HepG2 (cell line): ENCODE results near the gene DCAF7. TPM values are rescaled to one million over a fixed set of nuclear protein-coding genes. Genes with fewer than 3 reads are reported as not detected.

Source experiments
- ATAC-seq: fragments of 200-7000 bp; cut with Tn5 transposase; 3 replicates; pipeline ENCODE4 v1.9.1; 2020; ENCODE audit warnings: mild to moderate bottlenecking, moderate library complexity
- BruUV-seq: library from RNA; stranded (reverse); fragments of 400-500 nt; replicated peaks from 2 replicates; lab custom pipeline; 2021; lab: Mats Ljungman, UMichigan
- CTCF ChIA-PET: fragments of 300-600 bp; formaldehyde crosslinking; extraction: SDS; loops from one replicate; lab custom pipeline; 2021; ENCODE audit warnings: low total read pairs, inconsistent platforms, low intra/inter-chr PET ratio; lab: Yijun Ruan, JAX
- POLR2A ChIA-PET: fragments of 350-600 bp; sonication (Branson Sonifier 250); formaldehyde crosslinking; loops from one replicate; lab custom pipeline; 2020; ENCODE audit warnings: antibody characterized with exemption, inconsistent platforms; lab: Yijun Ruan, JAX
- DNase-seq: peaks from one replicate; pipeline ENCODE4 v3.0.0-alpha.2; 2015; ENCODE audit warnings: low spot score
- FAIRE-seq: peaks from 3 replicates; lab custom pipeline; 2011; peaks lifted over from hg19 to GRCh38; lab: Jason Lieb, UNC
- H2AFZ ChIP-seq: one replicate; pipeline ENCODE4 v1.6.1; 2011; ENCODE audit warnings: low read length, inconsistent platforms
- H3K27ac ChIP-seq: fragments of 300-600 bp; 3 replicates; pipeline ENCODE4 v1.8.0; 2011; ENCODE audit warnings: mixed run types, mild to moderate bottlenecking, mixed read lengths, low read length, inconsistent platforms; ENCODE audit not compliant: insufficient read depth; ENCODE audit errors: extremely low read length
- H3K27me3 ChIP-seq, 2 experiments: fragments of 200-600 bp in 1 of 2; 2 replicates in 1 of 2; 3 replicates in 1 of 2; pipeline versions ENCODE4 v1.6.0 to v1.8.0; 2011; ENCODE audit warnings: low read length in 2 of 2, mild to moderate bottlenecking in 2 of 2, moderate library complexity in 2 of 2, inconsistent platforms in 1 of 2; ENCODE audit not compliant: insufficient read depth in 2 of 2, control insufficient read depth in 1 of 2
- H3K36me3 ChIP-seq, 2 experiments: fragments of 200-600 bp in 1 of 2; replicated peaks in 1 of 2; 2 replicates in 1 of 2; 3 replicates in 1 of 2; pipeline versions ENCODE4 v1.5.1 to v1.8.0; 2011; ENCODE audit warnings: low read length in 2 of 2, inconsistent platforms in 1 of 2; ENCODE audit not compliant: insufficient read depth in 2 of 2, control insufficient read depth in 1 of 2
- H3K4me1 ChIP-seq: 2 replicates; pipeline ENCODE4 v1.5.1; 2012; ENCODE audit warnings: low read length, inconsistent platforms; ENCODE audit not compliant: insufficient read depth
- H3K4me2 ChIP-seq: 2 replicates; pipeline ENCODE4 v1.6.0; 2011; ENCODE audit warnings: low read depth, low read length, inconsistent platforms
- H3K4me3 ChIP-seq, 3 experiments: fragments of 200-600 bp in 1 of 3; sonication (generic), shearing (Covaris generic) in 1 of 3; replicated peaks in 1 of 3; 2 replicates each; pipeline ENCODE4 v1.5.1; 2011 to 2016; ENCODE audit warnings: low read length in 3 of 3, inconsistent platforms in 2 of 3, low read depth in 2 of 3, mild to moderate bottlenecking in 2 of 3, control low read depth in 1 of 3, mixed read lengths in 1 of 3; ENCODE audit not compliant: insufficient read depth in 1 of 3
- H3K79me2 ChIP-seq: one replicate; pipeline ENCODE4 v1.6.1; 2011; ENCODE audit warnings: low read length, inconsistent platforms; ENCODE audit not compliant: insufficient read depth
- H3K9ac ChIP-seq: 2 replicates; pipeline ENCODE4 v1.6.0; 2011; ENCODE audit warnings: mild to moderate bottlenecking, low read depth, low read length, inconsistent platforms; ENCODE audit not compliant: insufficient read depth
- H3K9me3 ChIP-seq: 2 replicates; pipeline ENCODE4 v1.5.1; 2012; ENCODE audit warnings: mild to moderate bottlenecking, low read length
- H4K20me1 ChIP-seq: 2 replicates; pipeline ENCODE4 v1.6.0; 2011; ENCODE audit warnings: inconsistent platforms, mild to moderate bottlenecking, low read length, moderate library complexity; ENCODE audit not compliant: insufficient read depth
- CENPBD1 ChIP-seq: sonication (generic); formaldehyde crosslinking; IDR thresholded peaks from 2 replicates; pipeline ENCODE4 v1.8.0; 2022; ENCODE audit warnings: missing genetic modification reagents, low read depth, mild to moderate bottlenecking, borderline replicate concordance
- DPF2 ChIP-seq: sonication (generic); formaldehyde crosslinking; IDR thresholded peaks from 2 replicates; pipeline ENCODE4 v1.4.0; 2020; ENCODE audit warnings: mild to moderate bottlenecking, low read depth, missing genetic modification reagents, borderline replicate concordance
- MED13 ChIP-seq: sonication (generic); formaldehyde crosslinking; IDR thresholded peaks from 2 replicates; pipeline ENCODE4 v1.5.0; 2020; ENCODE audit warnings: missing genetic modification reagents
- MXD4 ChIP-seq: IDR thresholded peaks from 2 replicates; pipeline ENCODE4 v1.6.1; 2016; ENCODE audit warnings: mild to moderate bottlenecking, missing biosample characterization, missing genetic modification reagents
- REPIN1 ChIP-seq: sonication (generic); formaldehyde crosslinking; IDR thresholded peaks from 2 replicates; pipeline ENCODE4 v1.8.0; 2022; ENCODE audit warnings: missing genetic modification reagents, low read depth, mild to moderate bottlenecking, borderline replicate concordance
- ZMYM3 ChIP-seq: sonication (generic); formaldehyde crosslinking; IDR thresholded peaks from 2 replicates; pipeline ENCODE4 v1.5.1; 2020; ENCODE audit warnings: mild to moderate bottlenecking, missing genetic modification reagents
- WGBS: methylation state at CpG from one replicate; pipeline ENCODE4 v1.1.6; 2017; ENCODE audit warnings: low lambda C conversion rate; 5-methylcytosine and 5-hydroxymethylcytosine counted together
- in situ Hi-C: cut with HindIII; loops from 2 replicates; pipeline ENCODE4 v1.10.0; 2017; ENCODE audit warnings: low pct_unique_long_range_greater_than_20kb; ENCODE audit not compliant: extremely low pct_ligation_motif_present
- intact Hi-C: fragments of 100-400 bp; cut with micrococcal nuclease; formaldehyde crosslinking; loops from one replicate; pipeline ENCODE4 v1.10.0; 2022; ENCODE audit not compliant: unreplicated experiment
- polyA plus RNA-seq, 8 experiments: library from polyadenylated mRNA; depleted of rRNA in 3 of 8; stranded (reverse) in 7 of 8; unstranded in 1 of 8; fragments of >200 nt; fragmentation: Illumina TruSeq in 4 of 8; extraction: Trizol in 4 of 8; gene quantifications; 2 replicates each; pipeline versions ENCODE4 v1.2.1 to v1.2.3, GENCODE V29; 2011 to 2016; ENCODE audit warnings: low read depth in 4 of 8, missing spikeins in 1 of 8, mixed read lengths in 1 of 8; ENCODE audit not compliant: insufficient read depth in 1 of 8
- total RNA-seq, 5 experiments: library from RNA; depleted of rRNA; stranded (reverse); fragments of >200 nt; fragmentation: Illumina TruSeq; extraction: Trizol; gene quantifications; 2 replicates each; pipeline ENCODE4 v1.2.3, GENCODE V29; 2016; ENCODE audit warnings: low read depth in 1 of 5
- TF ChIP-seq, protein P1 (sequence below): IDR thresholded peaks from 2 replicates; pipeline ENCODE4 v1.6.1; 2012; ENCODE audit warnings: inconsistent platforms
- TF ChIP-seq, protein P2 (sequence below): sonication (generic); formaldehyde crosslinking; IDR thresholded peaks from 2 replicates; pipeline ENCODE4 v1.5.0; 2020; ENCODE audit warnings: mild to moderate bottlenecking, missing genetic modification reagents, borderline replicate concordance

The DCAF7 gene
- total and polyA plus RNA-seq, 2 of the 13 experiments (the other 11 are each of a cell fraction or from before 2014, with no cell fraction given) = 55.2 to 73.4 TPM

- ATAC-seq (no peak), DNase-seq (no peak), FAIRE-seq (no peak)
- in situ Hi-C loops = no loop called here
- CTCF ChIA-PET = no interaction called here
- TF ChIP-seq, protein P1, sequence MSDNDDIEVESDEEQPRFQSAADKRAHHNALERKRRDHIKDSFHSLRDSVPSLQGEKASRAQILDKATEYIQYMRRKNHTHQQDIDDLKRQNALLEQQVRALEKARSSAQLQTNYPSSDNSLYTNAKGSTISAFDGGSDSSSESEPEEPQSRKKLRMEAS = 0 out of 2 replicates have a peak, but pooled peaks have one; percentile 15
- TF ChIP-seq DPF2 (CRISPR knock-in tag) = 0 out of 2 replicates have a peak, but pooled peaks have one; percentile 42
- peak; percentile 76; the same call in 1 of the 2 replicates for TF ChIP-seq REPIN1 (CRISPR knock-in tag)
- peak; percentile 62 for TF ChIP-seq ZMYM3 (CRISPR knock-in tag)
- no peak for TF ChIP-seq CENPBD1 (CRISPR knock-in tag)
- no peak for TF ChIP-seq MED13
- Histone ChIP-seq H3K4me2 (no peak overlapping the region), H3K27ac (no peak overlapping the region), H4K20me1 (no peaks in the 10 kb centered on the region), H3K36me3 (no peaks in the 10 kb centered on the region), H2AFZ (no peak overlapping the region), H3K79me2 (peaks cover 10% of the 10 kb centered on the region), H3K27me3 (peaks cover 4 to 15% of the 10 kb centered on the region in 2 experiments; a peak in 4 of 5 replicates), H3K9me3 (no peaks in the 10 kb centered on the region), H3K9ac (no peak overlapping the region), H3K4me3 (no peak overlapping the region), H3K4me1 (peaks cover 63% of the 10 kb centered on the region)
- BruUV-seq = no TSS peak
- 72% methylated on average over 7 of the region's 9 CpGs for WGBS
- intact Hi-C loops = no loop called here
- POLR2A ChIA-PET = no interaction called here
Observed at GRCh38 chr17:63546308-63547082, 3.8 kb upstream of the DCAF7 start.

- intact Hi-C loops = no loop called here
- Histone ChIP-seq H3K4me1 (peaks cover 59% of the 10 kb centered on the region), H3K9me3 (no peaks in the 10 kb centered on the region), H3K27ac (no peak overlapping the region), H4K20me1 (peaks cover 3% of the 10 kb centered on the region), H2AFZ (no peak overlapping the region), H3K27me3 (peaks cover 4 to 8% of the 10 kb centered on the region in 2 experiments; a peak in 4 of 5 replicates), H3K9ac (no peak overlapping the region), H3K4me2 (no peak overlapping the region), H3K79me2 (peaks cover 15% of the 10 kb centered on the region), H3K36me3 (no peaks in the 10 kb centered on the region), H3K4me3 (no peak overlapping the region)
- DNase-seq = no peak
- ChIA-PET POLR2A (no interaction called here), CTCF (no interaction called here)
- no TSS peak for BruUV-seq
- no peak for FAIRE-seq
- WGBS = 29% methylated on average over 5 of the region's 5 CpGs
- in situ Hi-C loops = no loop called here
- ATAC-seq = no peak
- TF ChIP-seq MXD4 (CRISPR knock-in tag) = no peak
- TF ChIP-seq, protein P2, sequence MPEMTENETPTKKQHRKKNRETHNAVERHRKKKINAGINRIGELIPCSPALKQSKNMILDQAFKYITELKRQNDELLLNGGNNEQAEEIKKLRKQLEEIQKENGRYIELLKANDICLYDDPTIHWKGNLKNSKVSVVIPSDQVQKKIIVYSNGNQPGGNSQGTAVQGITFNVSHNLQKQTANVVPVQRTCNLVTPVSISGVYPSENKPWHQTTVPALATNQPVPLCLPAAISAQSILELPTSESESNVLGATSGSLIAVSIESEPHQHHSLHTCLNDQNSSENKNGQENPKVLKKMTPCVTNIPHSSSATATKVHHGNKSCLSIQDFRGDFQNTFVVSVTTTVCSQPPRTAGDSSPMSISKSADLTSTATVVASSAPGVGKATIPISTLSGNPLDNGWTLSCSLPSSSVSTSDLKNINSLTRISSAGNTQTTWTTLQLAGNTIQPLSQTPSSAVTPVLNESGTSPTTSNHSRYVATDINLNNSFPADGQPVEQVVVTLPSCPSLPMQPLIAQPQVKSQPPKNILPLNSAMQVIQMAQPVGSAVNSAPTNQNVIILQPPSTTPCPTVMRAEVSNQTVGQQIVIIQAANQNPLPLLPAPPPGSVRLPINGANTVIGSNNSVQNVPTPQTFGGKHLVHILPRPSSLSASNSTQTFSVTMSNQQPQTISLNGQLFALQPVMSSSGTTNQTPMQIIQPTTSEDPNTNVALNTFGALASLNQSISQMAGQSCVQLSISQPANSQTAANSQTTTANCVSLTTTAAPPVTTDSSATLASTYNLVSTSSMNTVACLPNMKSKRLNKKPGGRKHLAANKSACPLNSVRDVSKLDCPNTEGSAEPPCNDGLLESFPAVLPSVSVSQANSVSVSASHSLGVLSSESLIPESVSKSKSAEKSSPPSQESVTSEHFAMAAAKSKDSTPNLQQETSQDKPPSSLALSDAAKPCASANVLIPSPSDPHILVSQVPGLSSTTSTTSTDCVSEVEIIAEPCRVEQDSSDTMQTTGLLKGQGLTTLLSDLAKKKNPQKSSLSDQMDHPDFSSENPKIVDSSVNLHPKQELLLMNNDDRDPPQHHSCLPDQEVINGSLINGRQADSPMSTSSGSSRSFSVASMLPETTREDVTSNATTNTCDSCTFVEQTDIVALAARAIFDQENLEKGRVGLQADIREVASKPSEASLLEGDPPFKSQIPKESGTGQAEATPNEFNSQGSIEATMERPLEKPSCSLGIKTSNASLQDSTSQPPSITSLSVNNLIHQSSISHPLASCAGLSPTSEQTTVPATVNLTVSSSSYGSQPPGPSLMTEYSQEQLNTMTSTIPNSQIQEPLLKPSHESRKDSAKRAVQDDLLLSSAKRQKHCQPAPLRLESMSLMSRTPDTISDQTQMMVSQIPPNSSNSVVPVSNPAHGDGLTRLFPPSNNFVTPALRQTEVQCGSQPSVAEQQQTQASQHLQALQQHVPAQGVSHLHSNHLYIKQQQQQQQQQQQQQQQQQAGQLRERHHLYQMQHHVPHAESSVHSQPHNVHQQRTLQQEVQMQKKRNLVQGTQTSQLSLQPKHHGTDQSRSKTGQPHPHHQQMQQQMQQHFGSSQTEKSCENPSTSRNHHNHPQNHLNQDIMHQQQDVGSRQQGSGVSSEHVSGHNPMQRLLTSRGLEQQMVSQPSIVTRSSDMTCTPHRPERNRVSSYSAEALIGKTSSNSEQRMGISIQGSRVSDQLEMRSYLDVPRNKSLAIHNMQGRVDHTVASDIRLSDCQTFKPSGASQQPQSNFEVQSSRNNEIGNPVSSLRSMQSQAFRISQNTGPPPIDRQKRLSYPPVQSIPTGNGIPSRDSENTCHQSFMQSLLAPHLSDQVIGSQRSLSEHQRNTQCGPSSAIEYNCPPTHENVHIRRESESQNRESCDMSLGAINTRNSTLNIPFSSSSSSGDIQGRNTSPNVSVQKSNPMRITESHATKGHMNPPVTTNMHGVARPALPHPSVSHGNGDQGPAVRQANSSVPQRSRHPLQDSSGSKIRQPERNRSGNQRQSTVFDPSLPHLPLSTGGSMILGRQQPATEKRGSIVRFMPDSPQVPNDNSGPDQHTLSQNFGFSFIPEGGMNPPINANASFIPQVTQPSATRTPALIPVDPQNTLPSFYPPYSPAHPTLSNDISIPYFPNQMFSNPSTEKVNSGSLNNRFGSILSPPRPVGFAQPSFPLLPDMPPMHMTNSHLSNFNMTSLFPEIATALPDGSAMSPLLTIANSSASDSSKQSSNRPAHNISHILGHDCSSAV (CRISPR knock-in tag) = no peak
Observed at GRCh38 chr17:63547083-63547523, 3.2 kb upstream of the DCAF7 start.
